ENCODE results near the gene UBE2E1. TPM values are rescaled to one million over a fixed set of nuclear protein-coding genes. Genes with fewer than 3 reads are reported as not detected.
"Not testable (repeated sequence)": the region's sequence is repeated elsewhere in the genome, so short reads cannot be mapped to it uniquely, and the experiment has no call there.

The UBE2E1 gene
- polyA plus RNA-seq, 4 donors = 52.4 to 102 (median 68.4) TPM

DNA sequence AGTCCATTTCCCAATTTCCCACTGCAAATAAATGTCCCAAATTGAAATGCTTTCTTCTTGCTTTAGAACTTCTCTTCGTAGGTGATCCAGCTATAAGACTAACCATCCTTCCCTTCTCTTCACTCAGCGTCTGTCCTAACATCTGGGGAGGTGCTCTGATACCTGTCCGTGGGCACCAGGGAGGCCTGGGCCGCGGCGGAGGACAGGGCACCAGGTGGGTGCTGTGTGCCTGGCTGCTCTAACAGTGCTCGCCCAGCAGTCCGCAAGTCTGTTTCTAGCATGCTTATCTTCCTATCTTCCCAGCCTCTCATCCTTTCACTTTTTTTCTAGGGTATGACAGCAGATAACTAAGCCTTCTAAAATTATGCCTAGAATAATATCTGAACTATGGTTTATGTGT lies 73.7 kb downstream of the UBE2E1 start:
- Histone ChIP-seq H3K9me3 (ENCODE audit: control insufficient read depth in 2 of 2, insufficient read depth in 1 of 2, low read depth in 1 of 2, low read length in 1 of 2) (peaks cover 0 to 6% of the 10 kb centered on the region in 2 donors), H3K4me3 (ENCODE audit: low read depth in 1 of 3, low read length in 3 of 3) (no peak overlapping the region), H3K27me3 (ENCODE audit: control insufficient read depth in 3 of 3, insufficient read depth in 3 of 3, low read length in 3 of 3) (no peaks in the 10 kb centered on the region), H3K4me1 (ENCODE audit: control insufficient read depth in 3 of 3, insufficient read depth in 2 of 3, low read depth in 1 of 3, low read length in 2 of 3) (no peaks in the 10 kb centered on the region), H3K36me3 (ENCODE audit: control insufficient read depth in 3 of 3, insufficient read depth in 2 of 3, low read depth in 1 of 3, low read length in 3 of 3) (peaks cover 0 to 18% (median 0%) of the 10 kb centered on the region in 3 donors), H3K27ac (ENCODE audit: low read depth in 1 of 3, low read length in 2 of 3) (no peak overlapping the region)
- DNase-seq = no peak
- 93 to 96% (median 94%) methylated on average over 8 of the region's 8 CpGs for WGBS, 3 donors
- no peak for FAIRE-seq

DNA sequence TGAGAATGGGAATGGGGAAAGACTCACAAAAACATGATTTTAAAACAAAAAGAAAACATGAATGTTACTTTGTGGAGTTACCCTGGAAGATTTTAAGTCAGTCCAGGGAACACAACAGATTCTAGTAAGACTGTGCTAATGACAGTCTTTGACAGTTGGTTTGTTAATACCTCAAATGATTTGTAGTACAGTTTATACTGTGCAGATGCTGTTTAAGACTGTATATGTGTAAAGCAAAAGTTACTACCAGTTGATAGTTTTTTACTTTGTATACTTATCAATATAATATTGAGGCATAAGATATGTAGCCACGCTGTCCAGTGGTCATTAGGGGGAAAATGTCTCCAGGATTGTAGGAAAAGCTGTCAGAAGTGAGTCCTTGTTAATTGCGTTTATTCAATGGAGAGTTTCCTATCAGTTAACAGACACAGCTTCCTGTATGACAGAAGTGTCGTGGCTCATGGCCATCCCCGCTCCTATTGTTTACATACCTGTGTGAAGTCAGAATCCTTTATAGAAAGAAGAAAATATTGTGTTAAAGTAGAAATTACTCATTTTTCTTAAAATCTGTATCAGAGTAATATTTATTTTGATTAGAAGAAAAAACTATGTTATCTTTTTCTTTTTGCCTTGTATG lies 75.1 kb downstream of the UBE2E1 start:
- 58 to 76% (median 69%) methylated on average over 4 of the region's 4 CpGs for WGBS, 3 donors
- no peak overlapping the region for H3K4me3 ChIP-seq (ENCODE audit: low read depth in 1 of 3, low read length in 3 of 3)
- H3K27me3 ChIP-seq (ENCODE audit: control insufficient read depth in 3 of 3, insufficient read depth in 3 of 3, low read length in 3 of 3) = no peaks in the 10 kb centered on the region
- H3K36me3 ChIP-seq (ENCODE audit: control insufficient read depth in 3 of 3, insufficient read depth in 2 of 3, low read depth in 1 of 3, low read length in 3 of 3) = peaks cover 0 to 18% (median 0%) of the 10 kb centered on the region in 3 donors
- no peaks in the 10 kb centered on the region for H3K4me1 ChIP-seq (ENCODE audit: control insufficient read depth in 3 of 3, insufficient read depth in 2 of 3, low read depth in 1 of 3, low read length in 2 of 3)
- FAIRE-seq = no peak
- no peak for DNase-seq
- no peak overlapping the region for H3K27ac ChIP-seq (ENCODE audit: low read depth in 1 of 3, low read length in 2 of 3)
- peaks cover 0 to 6% of the 10 kb centered on the region in 2 donors for H3K9me3 ChIP-seq (ENCODE audit: control insufficient read depth in 2 of 2, insufficient read depth in 1 of 2, low read depth in 1 of 2, low read length in 1 of 2)

DNA sequence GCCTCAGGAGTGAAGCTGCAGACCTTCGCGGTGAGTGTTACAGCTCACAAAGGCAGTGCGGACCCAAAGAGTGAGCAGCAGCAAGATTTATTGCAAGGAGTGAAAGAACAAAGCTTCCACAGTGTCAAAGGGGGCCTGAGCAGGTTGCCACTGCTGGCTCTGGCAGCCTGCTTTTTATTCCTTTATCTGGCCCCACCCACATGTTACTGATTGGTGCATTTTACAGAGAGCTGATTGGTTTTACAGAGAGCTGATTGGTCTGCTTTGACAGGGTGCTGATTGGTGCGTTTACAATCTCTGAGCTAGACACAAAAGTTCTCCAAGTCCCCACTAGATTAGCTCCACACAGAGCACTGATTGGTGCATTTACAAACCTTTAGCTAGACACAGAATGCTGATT lies 76.2 kb downstream of the UBE2E1 start:
- H3K36me3 ChIP-seq (ENCODE audit: control insufficient read depth in 3 of 3, insufficient read depth in 2 of 3, low read depth in 1 of 3, low read length in 3 of 3) = peaks cover 0 to 18% (median 0%) of the 10 kb centered on the region in 3 donors
- not testable (repeated sequence) for H3K4me3 ChIP-seq (ENCODE audit: low read depth in 1 of 3, low read length in 3 of 3); FAIRE-seq; H3K4me1 ChIP-seq (ENCODE audit: control insufficient read depth in 3 of 3, insufficient read depth in 2 of 3, low read depth in 1 of 3, low read length in 2 of 3); DNase-seq; H3K27me3 ChIP-seq (ENCODE audit: control insufficient read depth in 3 of 3, insufficient read depth in 3 of 3, low read length in 3 of 3); H3K27ac ChIP-seq (ENCODE audit: low read depth in 1 of 3, low read length in 2 of 3); H3K9me3 ChIP-seq (ENCODE audit: control insufficient read depth in 2 of 2, insufficient read depth in 1 of 2, low read depth in 1 of 2, low read length in 1 of 2)
- 85 to 92% (median 86%) methylated on average over 4 of the region's 4 CpGs for WGBS, 3 donors

DNA sequence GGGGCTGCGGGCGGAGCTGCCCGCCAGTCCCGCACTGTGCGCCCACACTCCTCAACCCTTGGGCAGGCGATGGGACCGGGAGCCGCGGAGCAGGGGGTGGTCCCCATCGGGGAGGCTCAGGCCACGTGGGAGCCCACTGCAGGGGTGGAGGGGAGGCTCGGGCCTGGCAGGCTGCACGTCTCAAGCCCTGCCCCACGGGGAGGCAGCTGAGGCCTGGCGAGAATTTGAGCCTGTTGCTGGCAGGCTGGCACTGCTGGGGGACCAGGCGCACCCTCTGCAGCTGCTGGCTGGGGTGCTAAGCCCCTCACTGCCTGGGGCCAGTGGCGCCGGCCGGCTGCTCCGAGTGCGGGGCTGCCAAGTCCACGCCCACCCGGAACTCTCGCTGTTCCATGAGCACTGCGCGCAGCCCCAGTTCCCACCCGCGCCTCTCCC lies 76.7 kb downstream of the UBE2E1 start:
- Histone ChIP-seq H3K4me3 (ENCODE audit: low read depth in 1 of 3, low read length in 3 of 3) (no peak overlapping the region), H3K27ac (ENCODE audit: low read depth in 1 of 3, low read length in 2 of 3) (no peak overlapping the region), H3K27me3 (ENCODE audit: control insufficient read depth in 3 of 3, insufficient read depth in 3 of 3, low read length in 3 of 3) (no peaks in the 10 kb centered on the region), H3K9me3 (ENCODE audit: control insufficient read depth in 2 of 2, insufficient read depth in 1 of 2, low read depth in 1 of 2, low read length in 1 of 2) (peaks cover 0 to 6% of the 10 kb centered on the region in 2 donors), H3K4me1 (ENCODE audit: control insufficient read depth in 3 of 3, insufficient read depth in 2 of 3, low read depth in 1 of 3, low read length in 2 of 3) (no peaks in the 10 kb centered on the region), H3K36me3 (ENCODE audit: control insufficient read depth in 3 of 3, insufficient read depth in 2 of 3, low read depth in 1 of 3, low read length in 3 of 3) (peaks cover 0 to 18% (median 0%) of the 10 kb centered on the region in 3 donors)
- FAIRE-seq (no peak), DNase-seq (no peak)
- WGBS, 3 donors = 98 to 100% (median 99%) methylated on average over 24 to 28 of the region's 28 CpGs

DNA sequence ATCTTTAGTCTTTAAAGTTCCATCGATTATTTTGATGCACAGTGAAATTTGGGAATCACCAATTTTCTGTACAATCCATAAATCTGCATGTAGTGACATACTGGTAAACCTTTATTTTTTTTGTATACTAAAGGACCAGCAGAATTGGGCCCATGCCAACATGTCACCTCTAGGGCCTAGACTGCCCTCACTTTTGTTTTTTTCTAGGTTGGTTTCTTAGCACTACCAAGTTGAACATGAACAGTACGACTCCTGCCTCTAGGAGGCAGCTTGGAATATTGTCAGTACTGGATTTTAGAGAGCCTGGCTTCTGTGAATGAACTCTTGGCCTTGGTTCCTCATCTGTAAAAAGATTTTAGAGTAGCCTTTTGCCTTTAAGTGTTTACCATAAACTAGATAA lies 78.7 kb downstream of the UBE2E1 start:
- H3K4me3 ChIP-seq (ENCODE audit: low read depth in 1 of 3, low read length in 3 of 3) = no peak overlapping the region
- H3K27me3 ChIP-seq (ENCODE audit: control insufficient read depth in 3 of 3, insufficient read depth in 3 of 3, low read length in 3 of 3) = no peaks in the 10 kb centered on the region
- DNase-seq = peak in 1 of 2 donors; percentile 5
- WGBS, 3 donors = 88 to 96% (median 92%) methylated on average over 2 of the region's 2 CpGs
- no peaks in the 10 kb centered on the region for H3K9me3 ChIP-seq (ENCODE audit: control insufficient read depth in 2 of 2, insufficient read depth in 1 of 2, low read depth in 1 of 2, low read length in 1 of 2)
- no peak overlapping the region for H3K27ac ChIP-seq (ENCODE audit: low read depth in 1 of 3, low read length in 2 of 3)
- FAIRE-seq = no peak
- H3K4me1 ChIP-seq (ENCODE audit: control insufficient read depth in 3 of 3, insufficient read depth in 2 of 3, low read depth in 1 of 3, low read length in 2 of 3) = no peaks in the 10 kb centered on the region
- H3K36me3 ChIP-seq (ENCODE audit: control insufficient read depth in 3 of 3, insufficient read depth in 2 of 3, low read depth in 1 of 3, low read length in 3 of 3) = peaks cover 0 to 11% (median 0%) of the 10 kb centered on the region in 3 donors

DNA sequence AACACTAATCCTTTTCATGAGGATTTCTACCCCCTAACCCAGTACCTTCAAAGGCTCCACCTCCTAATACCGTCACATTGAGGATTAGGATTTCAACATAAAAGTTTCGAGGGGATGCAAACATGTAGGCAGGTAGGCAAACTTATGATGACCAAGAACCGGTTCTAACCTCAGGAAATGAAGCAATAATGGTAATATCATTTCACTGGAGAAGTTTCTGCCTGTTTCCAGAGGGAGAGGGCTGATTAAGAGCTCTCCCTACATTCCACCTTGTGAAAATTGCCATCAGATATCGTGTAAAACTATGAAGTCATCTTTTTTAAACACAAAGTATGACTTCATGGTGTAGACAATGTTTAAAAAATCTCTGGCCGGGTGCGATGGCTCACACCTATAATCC lies 79.5 kb downstream of the UBE2E1 start:
- peaks cover 0 to 12% (median 0%) of the 10 kb centered on the region in 3 donors for H3K36me3 ChIP-seq (ENCODE audit: control insufficient read depth in 3 of 3, insufficient read depth in 2 of 3, low read depth in 1 of 3, low read length in 3 of 3)
- no peaks in the 10 kb centered on the region for H3K4me1 ChIP-seq (ENCODE audit: control insufficient read depth in 3 of 3, insufficient read depth in 2 of 3, low read depth in 1 of 3, low read length in 2 of 3)
- no peaks in the 10 kb centered on the region for H3K27me3 ChIP-seq (ENCODE audit: control insufficient read depth in 3 of 3, insufficient read depth in 3 of 3, low read length in 3 of 3)
- no peaks in the 10 kb centered on the region for H3K9me3 ChIP-seq (ENCODE audit: control insufficient read depth in 2 of 2, insufficient read depth in 1 of 2, low read depth in 1 of 2, low read length in 1 of 2)
- no peak for DNase-seq
- no peak for FAIRE-seq
- 88 to 94% (median 93%) methylated on average over 6 of the region's 6 CpGs for WGBS, 3 donors
- no peak overlapping the region for H3K4me3 ChIP-seq (ENCODE audit: low read depth in 1 of 3, low read length in 3 of 3)
- no peak overlapping the region for H3K27ac ChIP-seq (ENCODE audit: low read depth in 1 of 3, low read length in 2 of 3)

DNA sequence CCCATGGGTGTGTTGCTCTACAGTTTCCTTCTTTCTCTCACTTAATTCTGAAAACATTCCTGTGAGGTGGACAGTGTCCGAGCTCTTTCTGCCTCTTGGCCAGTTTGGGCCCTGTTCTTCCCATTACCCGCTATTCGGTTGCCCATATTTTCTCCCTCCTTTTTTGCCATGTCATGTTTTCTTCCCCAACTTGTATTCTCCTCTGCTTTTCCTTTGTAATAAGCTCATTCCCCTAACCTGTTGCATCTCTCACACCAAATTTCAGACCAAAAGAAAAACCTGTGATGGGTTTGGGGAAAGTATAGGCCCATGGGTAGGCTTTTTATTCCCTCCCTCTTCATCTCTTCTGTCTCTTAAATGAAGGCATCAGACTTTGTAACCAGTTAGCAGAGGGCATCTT lies 80.6 kb downstream of the UBE2E1 start:
- 94 to 99% (median 96%) methylated on average over 3 of the region's 3 CpGs for WGBS, 3 donors
- FAIRE-seq = no peak

DNA sequence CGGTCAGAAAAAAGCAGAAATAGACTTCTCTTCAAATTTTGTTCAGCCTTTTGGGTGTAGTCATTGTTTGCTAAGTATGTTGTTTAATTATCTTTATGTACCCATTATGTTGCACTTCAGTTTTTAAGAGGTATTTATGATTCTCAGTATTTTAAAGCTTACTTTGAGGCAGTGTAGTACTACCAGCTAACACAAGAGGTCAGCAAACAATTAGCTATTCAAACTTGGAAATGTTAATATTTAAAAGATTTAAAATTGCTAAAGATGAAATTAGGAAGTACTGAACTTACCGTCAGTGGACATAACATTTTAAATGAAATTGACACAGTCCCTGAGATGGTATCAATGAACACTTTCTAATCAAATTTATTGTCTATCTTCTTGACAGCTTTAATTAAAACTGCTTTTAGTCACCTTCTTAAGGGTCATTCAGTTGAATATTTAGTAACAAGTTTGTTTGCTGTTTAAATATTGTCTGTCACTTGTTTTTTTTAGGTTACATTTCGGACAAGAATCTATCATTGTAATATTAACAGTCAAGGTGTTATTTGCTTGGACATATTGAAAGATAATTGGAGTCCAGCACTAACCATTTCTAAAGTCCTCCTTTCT lies 83.0 kb downstream of the UBE2E1 start:
- no peaks in the 10 kb centered on the region for H3K9me3 ChIP-seq (ENCODE audit: control insufficient read depth in 2 of 2, insufficient read depth in 1 of 2, low read depth in 1 of 2, low read length in 1 of 2)
- FAIRE-seq (no peak), DNase-seq (peak; percentile 21 to 47)
- no peaks in the 10 kb centered on the region for H3K27me3 ChIP-seq (ENCODE audit: control insufficient read depth in 3 of 3, insufficient read depth in 3 of 3, low read length in 3 of 3)
- no peaks in the 10 kb centered on the region for H3K4me1 ChIP-seq (ENCODE audit: control insufficient read depth in 3 of 3, insufficient read depth in 2 of 3, low read depth in 1 of 3, low read length in 2 of 3)
- H3K27ac ChIP-seq (ENCODE audit: low read depth in 1 of 3, low read length in 2 of 3) = no peak overlapping the region
- no peak overlapping the region for H3K4me3 ChIP-seq (ENCODE audit: low read depth in 1 of 3, low read length in 3 of 3)
- 58 to 64% (median 59%) methylated on average over 3 of the region's 3 CpGs for WGBS, 3 donors
- H3K36me3 ChIP-seq (ENCODE audit: control insufficient read depth in 3 of 3, insufficient read depth in 2 of 3, low read depth in 1 of 3, low read length in 3 of 3) = peaks cover 0 to 11% (median 0%) of the 10 kb centered on the region in 3 donors

More for the DNA sequence above, 80.6 kb downstream of the UBE2E1 start:
- H3K4me1 ChIP-seq (ENCODE audit: control insufficient read depth in 3 of 3, insufficient read depth in 2 of 3, low read depth in 1 of 3, low read length in 2 of 3) = no peaks in the 10 kb centered on the region
- H3K4me3 ChIP-seq (ENCODE audit: low read depth in 1 of 3, low read length in 3 of 3) = no peak overlapping the region
- no peaks in the 10 kb centered on the region for H3K27me3 ChIP-seq (ENCODE audit: control insufficient read depth in 3 of 3, insufficient read depth in 3 of 3, low read length in 3 of 3)
- H3K27ac ChIP-seq (ENCODE audit: low read depth in 1 of 3, low read length in 2 of 3) = no peak overlapping the region
- DNase-seq = no peak
- H3K9me3 ChIP-seq (ENCODE audit: control insufficient read depth in 2 of 2, insufficient read depth in 1 of 2, low read depth in 1 of 2, low read length in 1 of 2) = no peaks in the 10 kb centered on the region
- peaks cover 0 to 12% (median 0%) of the 10 kb centered on the region in 3 donors for H3K36me3 ChIP-seq (ENCODE audit: control insufficient read depth in 3 of 3, insufficient read depth in 2 of 3, low read depth in 1 of 3, low read length in 3 of 3)

Data from small intestine (tissue), 7 donors.